Liver (tissue), 9 donors: Measurements from ENCODE around the gene TRPC4AP. TPM values are rescaled to one million over a fixed set of nuclear protein-coding genes. Genes with fewer than 3 reads are reported as not detected.

ENCODE experiments used
- DNase-seq: peaks from one replicate; pipeline ENCODE4 v3.0.0-alpha.2; 2017; ENCODE audit warnings: low spot score
- H3K27ac ChIP-seq, 2 donors: one replicate each; pipeline ENCODE4 v1.7.0; 2013; ENCODE audit warnings: inconsistent platforms in 2 of 2, low read length in 2 of 2, control low read depth in 1 of 2, low read depth in 1 of 2, mild to moderate bottlenecking in 1 of 2
- H3K27me3 ChIP-seq, 4 donors: one replicate each; pipeline versions ENCODE4 v1.6.1 to v1.7.0; 2013; ENCODE audit warnings: low read length in 3 of 4, inconsistent platforms in 1 of 4, mild to moderate bottlenecking in 1 of 4, moderate library complexity in 1 of 4; ENCODE audit not compliant: control insufficient read depth in 4 of 4, insufficient read depth in 4 of 4
- H3K36me3 ChIP-seq, 4 donors: one replicate each; pipeline versions ENCODE4 v1.6.1 to v1.7.0; 2013; ENCODE audit warnings: low read length in 3 of 4, mild to moderate bottlenecking in 3 of 4, low read depth in 1 of 4, moderate library complexity in 1 of 4; ENCODE audit not compliant: control insufficient read depth in 4 of 4, insufficient read depth in 3 of 4
- H3K4me1 ChIP-seq, 4 donors: one replicate each; pipeline versions ENCODE4 v1.6.1 to v1.7.0; 2013; ENCODE audit warnings: low read length in 3 of 4, mild to moderate bottlenecking in 3 of 4, moderate library complexity in 1 of 4; ENCODE audit not compliant: control insufficient read depth in 4 of 4, insufficient read depth in 4 of 4
- H3K4me3 ChIP-seq, 3 donors: one replicate each; pipeline versions ENCODE4 v1.6.1 to v1.7.0; 2013; ENCODE audit warnings: low read length in 3 of 3, control low read depth in 1 of 3, low read depth in 1 of 3, mild to moderate bottlenecking in 1 of 3
- H3K9ac ChIP-seq, 2 donors: one replicate each; pipeline ENCODE4 v1.7.0; 2013; ENCODE audit warnings: low read length in 2 of 2, mild to moderate bottlenecking in 2 of 2, moderate library complexity in 2 of 2, control low read depth in 1 of 2, low read depth in 1 of 2
- H3K9me3 ChIP-seq, 4 donors: one replicate each; pipeline versions ENCODE4 v1.6.1 to v1.7.0; 2013; ENCODE audit warnings: low read length in 3 of 4; ENCODE audit not compliant: control insufficient read depth in 4 of 4
- CTCF ChIP-seq: fragments of 150-350 bp; IDR thresholded peaks from 2 replicates; pipeline ENCODE4 v1.5.1; 2017; ENCODE audit warnings: improper control_type of control experiment, low read depth, low read length; ENCODE audit not compliant: missing input control
- EGR1 ChIP-seq, 2 donors: IDR thresholded peaks; 2 replicates each; pipeline ENCODE4 v1.6.1; 2016 to 2018; ENCODE audit warnings: antibody characterized with exemption in 2 of 2, low read depth in 2 of 2
- FOXA1 ChIP-seq: IDR thresholded peaks from 2 replicates; pipeline ENCODE4 v1.6.1; 2016; ENCODE audit warnings: antibody characterized with exemption
- FOXA2 ChIP-seq: IDR thresholded peaks from 2 replicates; pipeline ENCODE4 v1.6.1; 2016; ENCODE audit warnings: antibody characterized with exemption
- GABPA ChIP-seq, 2 donors: IDR thresholded peaks in 1 of 2; conservative IDR thresholded peaks in 1 of 2; 2 replicates each; pipeline ENCODE4 v1.6.1; 2016; ENCODE audit warnings: antibody characterized with exemption in 2 of 2, mild to moderate bottlenecking in 1 of 2, moderate library complexity in 1 of 2
- HNF4G ChIP-seq: IDR thresholded peaks from 2 replicates; pipeline ENCODE4 v1.6.1; 2016; ENCODE audit warnings: antibody characterized with exemption
- JUND ChIP-seq, 2 donors: IDR thresholded peaks; 2 replicates each; pipeline ENCODE4 v1.6.1; 2016; ENCODE audit warnings: antibody characterized with exemption in 2 of 2
- MAX ChIP-seq: IDR thresholded peaks from 2 replicates; pipeline ENCODE4 v1.6.1; 2016; ENCODE audit warnings: antibody characterized with exemption
- NR2F2 ChIP-seq: IDR thresholded peaks from 2 replicates; pipeline ENCODE4 v1.6.1; 2016; ENCODE audit warnings: antibody characterized with exemption
- RAD21 ChIP-seq, 2 donors: IDR thresholded peaks; 2 replicates each; pipeline ENCODE4 v1.6.1; 2016; ENCODE audit warnings: antibody characterized with exemption in 2 of 2, mild to moderate bottlenecking in 2 of 2
- REST ChIP-seq: IDR thresholded peaks from 2 replicates; pipeline ENCODE4 v1.6.1; 2016; ENCODE audit warnings: antibody characterized with exemption, mild to moderate bottlenecking
- RXRA ChIP-seq, 2 donors: IDR thresholded peaks; 2 replicates each; pipeline ENCODE4 v1.6.1; 2017 to 2018; ENCODE audit warnings: antibody characterized with exemption in 2 of 2, mild to moderate bottlenecking in 1 of 2
- SP1 ChIP-seq: IDR thresholded peaks from 2 replicates; pipeline ENCODE4 v1.6.1; 2018; ENCODE audit warnings: antibody characterized with exemption, mild to moderate bottlenecking
- YY1 ChIP-seq: IDR thresholded peaks from 2 replicates; pipeline ENCODE4 v1.6.1; 2016; ENCODE audit warnings: antibody characterized with exemption, mild to moderate bottlenecking
- WGBS: extraction: QIAGEN DNeasy Blood & Tissue Kit; methylation state at CpG from one replicate; pipeline ENCODE4 v1.1.7; 2013; 5-methylcytosine and 5-hydroxymethylcytosine counted together
- polyA plus RNA-seq, 2 donors: library from polyadenylated mRNA; stranded (reverse) in 1 of 2; unstranded in 1 of 2; fragments of 200-250 nt in 1 of 2; fragments of >200 nt in 1 of 2; fragmentation: Nextera tagmentation in 1 of 2; extraction: Ambion mirVana in 1 of 2; gene quantifications; one replicate each; pipeline versions ENCODE4 v1.2.1 to v1.2.3, GENCODE V29; 2013 to 2015
- total RNA-seq, 2 donors: library from RNA; depleted of rRNA; stranded (reverse); fragments of >200 nt; gene quantifications; one replicate each; pipeline ENCODE4 v1.2.3, GENCODE V29; 2014
- TF ChIP-seq, protein P1 (sequence below): IDR thresholded peaks from 2 replicates; pipeline ENCODE4 v1.6.1; 2016; ENCODE audit warnings: antibody characterized with exemption
- TF ChIP-seq, protein P2 (sequence below): IDR thresholded peaks from 2 replicates; pipeline ENCODE4 v1.6.1; 2016; ENCODE audit warnings: antibody characterized with exemption
- donor health status: healthy.
- donor health status: healthy.
- donor health status: healthy.
- donor health status: healthy.
- donor health status: healthy.

Gene TRPC4AP
- total and polyA plus RNA-seq, 4 donors = 26.3 to 57.2 (median 33.8) TPM

DNA sequence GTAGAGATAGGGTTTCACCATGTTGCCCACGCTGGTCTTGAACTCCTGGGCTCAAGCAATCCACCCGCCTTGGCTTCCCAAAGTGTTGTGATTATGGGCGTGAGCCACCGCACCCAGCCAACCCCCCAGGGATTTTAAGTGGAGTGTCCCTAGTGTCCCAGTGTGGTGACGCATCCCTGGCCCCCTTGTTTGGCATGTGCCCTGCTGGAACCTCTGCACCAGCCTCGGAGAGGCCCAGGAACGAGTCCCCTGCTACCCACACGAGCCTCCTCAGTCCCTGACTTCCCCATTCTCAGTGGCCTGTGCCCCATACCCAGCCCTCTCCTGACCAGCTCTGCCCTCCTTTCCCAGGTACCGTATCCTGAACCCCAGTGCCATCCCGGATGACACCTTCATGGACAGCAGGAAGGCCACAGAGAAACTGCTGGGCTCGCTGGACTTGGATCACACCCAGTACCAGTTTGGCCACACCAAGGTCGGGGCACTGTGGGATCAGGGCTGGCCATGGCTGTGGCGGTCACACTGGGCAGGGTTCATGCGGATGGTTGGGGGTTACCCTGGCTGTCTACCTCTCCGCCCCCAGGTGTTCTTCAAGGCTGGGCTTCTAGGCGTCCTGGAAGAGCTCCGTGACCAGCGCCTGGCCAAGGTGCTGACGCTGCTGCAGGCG is 99.7 kb downstream of the TRPC4AP start:
- TF ChIP-seq HNF4G (no peak), RAD21 (IDR thresholded peaks at IDR 0.05) (no peak), GABPA (IDR thresholded peaks at IDR 0.05 in 1 of 2, conservative IDR thresholded peaks at IDR 0.05 in 1 of 2) (no peak), CTCF (no peak), YY1 (no peak), RXRA (IDR thresholded peaks at IDR 0.05) (no peak), SP1 (no peak), JUND (IDR thresholded peaks at IDR 0.05) (no peak), FOXA1 (no peak), NR2F2 (no peak), FOXA2 (no peak), EGR1 (IDR thresholded peaks at IDR 0.05; ENCODE audit: low read depth in 2 of 2) (no peak), MAX (no peak)
- TF ChIP-seq, protein P1, sequence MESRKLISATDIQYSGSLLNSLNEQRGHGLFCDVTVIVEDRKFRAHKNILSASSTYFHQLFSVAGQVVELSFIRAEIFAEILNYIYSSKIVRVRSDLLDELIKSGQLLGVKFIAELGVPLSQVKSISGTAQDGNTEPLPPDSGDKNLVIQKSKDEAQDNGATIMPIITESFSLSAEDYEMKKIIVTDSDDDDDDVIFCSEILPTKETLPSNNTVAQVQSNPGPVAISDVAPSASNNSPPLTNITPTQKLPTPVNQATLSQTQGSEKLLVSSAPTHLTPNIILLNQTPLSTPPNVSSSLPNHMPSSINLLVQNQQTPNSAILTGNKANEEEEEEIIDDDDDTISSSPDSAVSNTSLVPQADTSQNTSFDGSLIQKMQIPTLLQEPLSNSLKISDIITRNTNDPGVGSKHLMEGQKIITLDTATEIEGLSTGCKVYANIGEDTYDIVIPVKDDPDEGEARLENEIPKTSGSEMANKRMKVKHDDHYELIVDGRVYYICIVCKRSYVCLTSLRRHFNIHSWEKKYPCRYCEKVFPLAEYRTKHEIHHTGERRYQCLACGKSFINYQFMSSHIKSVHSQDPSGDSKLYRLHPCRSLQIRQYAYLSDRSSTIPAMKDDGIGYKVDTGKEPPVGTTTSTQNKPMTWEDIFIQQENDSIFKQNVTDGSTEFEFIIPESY = no peak
- no peak overlapping the region for H3K9ac ChIP-seq
- peaks cover 0 to 29% (median 15%) of the 10 kb centered on the region in 4 donors for H3K4me1 ChIP-seq
- 97% methylated on average over 20 of the region's 20 CpGs for WGBS
- no peak overlapping the region for H3K27ac ChIP-seq
- H3K4me3 ChIP-seq = no peak overlapping the region
- no peaks in the 10 kb centered on the region for H3K9me3 ChIP-seq
- no peaks in the 10 kb centered on the region for H3K27me3 ChIP-seq
- H3K36me3 ChIP-seq = peaks cover 0 to 20% (median 5%) of the 10 kb centered on the region in 4 donors
- no peak for DNase-seq

DNA sequence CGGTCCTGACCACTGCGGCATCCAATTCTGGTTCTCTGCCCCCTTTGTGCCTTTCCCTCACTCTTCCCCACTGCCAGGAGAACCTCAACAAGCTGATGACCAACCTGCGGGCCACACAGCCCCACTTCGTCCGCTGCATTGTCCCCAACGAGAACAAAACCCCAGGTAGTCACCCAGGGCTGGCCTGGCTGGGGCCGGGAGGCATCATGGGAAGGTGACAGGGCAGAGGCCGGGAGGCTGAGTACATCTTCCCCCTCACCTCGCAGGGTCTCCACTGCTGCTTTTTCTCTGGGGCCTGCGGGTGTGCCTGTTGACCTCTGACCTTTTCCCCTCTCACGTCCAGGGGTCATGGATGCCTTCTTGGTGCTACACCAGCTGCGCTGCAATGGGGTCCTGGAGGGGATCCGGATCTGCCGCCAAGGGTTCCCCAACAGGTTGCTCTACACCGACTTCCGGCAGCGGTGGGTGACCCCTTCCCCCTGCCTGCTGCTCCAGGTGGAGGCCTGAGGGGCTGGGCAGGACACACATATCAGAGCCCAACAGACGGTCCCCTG is 101.9 kb downstream of the TRPC4AP start:
- Histone ChIP-seq H3K27me3 (no peaks in the 10 kb centered on the region), H3K9me3 (no peaks in the 10 kb centered on the region), H3K27ac (no peak overlapping the region), H3K4me1 (peaks cover 0 to 23% (median 13%) of the 10 kb centered on the region in 4 donors), H3K4me3 (no peak overlapping the region), H3K36me3 (peaks cover 0 to 11% (median 3%) of the 10 kb centered on the region in 4 donors), H3K9ac (no peak overlapping the region)
- DNase-seq = no peak
- TF ChIP-seq RXRA (IDR thresholded peaks at IDR 0.05) = no peak
- no peak for TF ChIP-seq REST
- TF ChIP-seq, protein P2, sequence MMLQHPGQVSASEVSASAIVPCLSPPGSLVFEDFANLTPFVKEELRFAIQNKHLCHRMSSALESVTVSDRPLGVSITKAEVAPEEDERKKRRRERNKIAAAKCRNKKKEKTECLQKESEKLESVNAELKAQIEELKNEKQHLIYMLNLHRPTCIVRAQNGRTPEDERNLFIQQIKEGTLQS = no peak
- TF ChIP-seq HNF4G = no peak
- no peak for TF ChIP-seq CTCF
- no peak for TF ChIP-seq FOXA2
- TF ChIP-seq JUND (IDR thresholded peaks at IDR 0.05) = no peak
- WGBS = 94% methylated on average over 18 of the region's 18 CpGs
